HG03432 (cell line): ENCODE measurements around the gene PIAS1.
"Not testable (repeated sequence)": the region's sequence is repeated elsewhere in the genome, so short reads cannot be mapped to it uniquely, and the experiment has no call there.

ENCODE experiments used
- ATAC-seq: cut with Tn5 transposase; IDR thresholded peaks from one replicate; pipeline ENCODE4 v1.9.1; 2021; ENCODE audit warnings: mild to moderate bottlenecking, moderate library complexity; ENCODE audit not compliant: unreplicated experiment

The PIAS1 gene

GRCh38 chr15:68230157-68231100 lies 176.3 kb downstream of the PIAS1 start:
- peak; percentile 4 for ATAC-seq

- no peak for ATAC-seq
These were observed 177.1 kb downstream of the PIAS1 start for GRCh38 chr15:68231102-68231818.

- ATAC-seq, result no peak
These were observed 178.3 kb downstream of the PIAS1 start for GRCh38 chr15:68232449-68232848.

- ATAC-seq, result no peak
These were observed 178.8 kb downstream of the PIAS1 start for GRCh38 chr15:68232937-68233336.

- ATAC-seq, result no peak
These were observed 179.9 kb downstream of the PIAS1 start for GRCh38 chr15:68234060-68234459.

GRCh38 chr15:68234520-68234919 lies 180.4 kb downstream of the PIAS1 start:
- ATAC-seq, result not testable (repeated sequence)

GRCh38 chr15:68235022-68235421 lies 180.9 kb downstream of the PIAS1 start:
- no peak for ATAC-seq

- ATAC-seq, result no peak
These were observed 184.9 kb downstream of the PIAS1 start for GRCh38 chr15:68239025-68239424.

- no peak for ATAC-seq
These were observed 187.2 kb downstream of the PIAS1 start for GRCh38 chr15:68241088-68241935.
